ENCODE data around the gene ADIPOR2. TPM values are rescaled to one million over a fixed set of nuclear protein-coding genes. Genes with fewer than 3 reads are reported as not detected.

Gene ADIPOR2
- polyA plus RNA-seq, 3 donors = 45.9 to 50.6 (median 47.0) TPM

DNA sequence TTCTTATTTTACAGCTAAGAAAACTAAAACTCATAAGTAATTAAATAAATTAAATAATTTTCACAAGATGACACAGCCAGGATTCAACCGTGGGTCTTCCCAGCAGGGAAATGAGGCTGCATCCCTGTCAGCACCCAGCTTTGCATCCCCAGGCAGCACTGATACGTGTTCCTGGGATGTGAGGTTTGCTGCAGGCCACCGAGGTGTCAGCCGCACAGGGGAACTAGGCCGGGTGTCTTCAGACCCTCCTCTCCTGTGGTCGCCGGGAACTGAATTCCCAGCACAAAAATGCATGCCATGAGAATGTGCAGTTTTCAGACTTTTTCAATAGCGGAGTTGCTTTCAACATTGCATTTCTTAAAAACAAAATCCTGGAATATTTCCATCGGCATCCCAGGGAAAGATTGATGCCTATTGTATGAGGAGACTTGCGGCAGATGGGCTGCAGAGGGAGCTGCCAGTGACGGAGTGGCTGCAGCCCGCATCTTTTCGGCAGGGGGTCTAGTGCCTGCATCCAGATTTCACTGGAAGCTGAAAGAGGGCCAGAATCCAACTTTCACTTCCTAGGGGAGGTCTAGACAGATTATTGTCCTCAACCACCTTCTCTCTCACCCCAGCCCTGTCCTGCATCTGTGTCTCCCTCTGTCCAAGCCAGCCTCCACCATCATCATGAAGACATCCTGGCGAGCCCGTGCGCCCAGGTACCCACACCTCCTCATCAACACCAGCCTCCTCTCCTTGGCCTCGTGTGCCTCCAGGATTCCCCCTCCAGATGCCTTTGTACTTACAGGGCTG, 142.1 kb downstream of the ADIPOR2 start:
- DNase-seq (ENCODE audit: extremely low read depth in 1 of 11, low read depth in 9 of 11, low spot score in 4 of 11) = no peak

- DNase-seq (ENCODE audit: extremely low read depth in 1 of 11, low read depth in 9 of 11, low spot score in 4 of 11) = no peak
These were observed 142.7 kb downstream of the ADIPOR2 start for GRCh38 chr12:1833596-1834028.

DNA sequence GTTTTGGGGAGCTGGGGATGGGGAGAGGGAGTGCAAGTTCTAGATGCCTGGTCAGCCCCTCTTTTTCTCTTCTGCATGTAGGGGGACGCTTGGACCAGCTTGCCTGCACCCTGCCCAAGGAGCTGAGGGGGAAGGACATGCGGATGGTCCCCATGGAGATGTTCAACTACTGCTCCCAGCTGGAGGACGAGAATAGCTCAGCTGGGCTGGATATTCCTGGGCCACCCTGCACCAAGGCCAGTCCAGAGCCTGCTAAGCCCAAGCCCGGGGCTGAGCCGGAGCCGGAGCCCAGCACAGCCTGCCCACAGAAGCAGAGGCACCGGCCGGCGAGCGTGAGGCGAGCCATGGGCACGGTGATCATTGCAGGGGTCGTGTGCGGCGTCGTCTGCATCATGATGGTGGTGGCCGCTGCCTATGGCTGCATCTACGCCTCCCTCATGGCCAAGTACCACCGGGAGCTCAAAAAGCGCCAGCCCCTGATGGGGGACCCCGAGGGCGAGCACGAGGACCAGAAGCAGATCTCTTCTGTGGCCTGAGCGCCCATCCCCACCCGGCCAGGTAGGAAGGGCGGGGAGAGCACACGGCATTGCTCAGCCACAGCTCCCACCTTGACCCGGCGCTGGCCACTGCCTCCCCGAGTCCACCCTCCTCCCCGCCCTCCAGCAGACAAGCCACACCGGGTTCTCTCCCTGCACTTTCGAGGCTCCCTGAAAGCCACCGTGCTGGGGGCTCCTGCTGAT, 143.5 kb downstream of the ADIPOR2 start:
- no peak for DNase-seq (ENCODE audit: extremely low read depth in 1 of 11, low read depth in 9 of 11, low spot score in 4 of 11)

DNA sequence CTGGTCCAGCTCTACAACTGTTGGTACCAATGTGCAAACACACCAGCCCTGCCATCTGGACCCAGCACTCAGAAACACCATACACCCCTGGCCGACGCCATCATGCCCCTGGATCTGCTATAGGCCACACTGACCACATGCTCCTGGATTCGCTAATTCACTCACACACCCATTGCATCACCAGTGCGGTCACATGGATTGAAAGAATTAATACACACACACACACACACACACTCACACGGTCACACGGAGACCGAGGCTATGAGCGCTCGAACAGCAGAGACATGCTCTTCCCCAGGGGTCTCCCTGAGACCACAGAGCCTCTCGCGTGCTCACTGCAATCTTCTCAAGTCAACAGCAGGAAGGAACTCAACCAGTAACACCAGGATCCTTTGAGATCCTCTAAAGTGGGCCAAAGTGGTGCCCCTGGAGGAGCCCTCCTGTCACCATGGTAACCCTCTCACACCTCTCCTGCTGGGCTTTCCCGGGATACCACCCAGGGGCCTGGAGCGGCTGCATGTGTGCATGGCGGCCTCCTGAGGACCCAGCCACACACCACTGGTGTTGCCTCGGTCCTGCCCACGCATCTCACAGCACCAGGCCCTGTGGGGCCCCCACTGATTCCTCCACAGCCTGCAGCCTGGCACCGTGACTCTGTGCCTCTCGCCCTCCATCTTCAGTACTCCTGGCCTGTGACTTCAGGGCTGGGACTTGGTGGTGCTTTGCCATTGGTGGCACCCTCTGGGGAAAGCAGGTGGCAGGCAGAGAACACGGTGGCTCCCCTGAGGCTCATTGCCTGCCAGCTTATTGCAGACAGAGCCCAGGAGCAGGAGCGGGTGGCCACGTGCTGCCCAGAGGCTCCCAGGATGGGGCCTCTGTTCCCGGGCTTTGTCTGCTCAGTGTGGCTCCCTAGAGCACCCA, 144.6 kb downstream of the ADIPOR2 start:
- no peak for DNase-seq (ENCODE audit: extremely low read depth in 1 of 11, low read depth in 9 of 11, low spot score in 4 of 11)

- DNase-seq (ENCODE audit: extremely low read depth in 1 of 11, low read depth in 9 of 11, low spot score in 4 of 11) = no peak
These were observed 145.5 kb downstream of the ADIPOR2 start for GRCh38 chr12:1836241-1836803.

GRCh38 chr12:1836854-1837421, 146.1 kb downstream of the ADIPOR2 start:
- DNase-seq (ENCODE audit: extremely low read depth in 1 of 11, low read depth in 9 of 11, low spot score in 4 of 11) = no peak

- no peak for DNase-seq (ENCODE audit: extremely low read depth in 1 of 11, low read depth in 9 of 11, low spot score in 4 of 11)
These were observed 146.8 kb downstream of the ADIPOR2 start for GRCh38 chr12:1837541-1838204.

Other genes starting within 250 kb of the ADIPOR2 start
- gene FBXL14, start 96.5 kb upstream of the ADIPOR2 start, polyA plus RNA-seq (ENCODE audit: insufficient read length in 3 of 3) = 10 to 100 TPM in 2 of 3 donors, 1 to 10 TPM in 1; 9.6 to 15.5 (median 12.5) TPM
- 1 to 10 TPM; 5.0 to 8.0 (median 7.4) TPM for gene WNT5B, start 61.8 kb upstream of the ADIPOR2 start, polyA plus RNA-seq (ENCODE audit: insufficient read length in 3 of 3)
- gene LRTM2, start 129.5 kb downstream of the ADIPOR2 start, polyA plus RNA-seq (ENCODE audit: insufficient read length in 3 of 3) = under 1 TPM; 0.30 to 0.62 (median 0.33) TPM
- gene CACNA2D4, start 227.6 kb downstream of the ADIPOR2 start, polyA plus RNA-seq (ENCODE audit: insufficient read length in 3 of 3) = 1 to 10 TPM; 2.3 to 3.6 (median 2.5) TPM

Data from renal cortex interstitium (tissue), 11 donors.